ENCODE measurements around the gene HABP4. TPM values are rescaled to one million over a fixed set of nuclear protein-coding genes. Genes with fewer than 3 reads are reported as not detected.

The HABP4 gene
- total and polyA plus RNA-seq, 4 donors = 1.1 to 4.0 (median 2.9) TPM

DNA sequence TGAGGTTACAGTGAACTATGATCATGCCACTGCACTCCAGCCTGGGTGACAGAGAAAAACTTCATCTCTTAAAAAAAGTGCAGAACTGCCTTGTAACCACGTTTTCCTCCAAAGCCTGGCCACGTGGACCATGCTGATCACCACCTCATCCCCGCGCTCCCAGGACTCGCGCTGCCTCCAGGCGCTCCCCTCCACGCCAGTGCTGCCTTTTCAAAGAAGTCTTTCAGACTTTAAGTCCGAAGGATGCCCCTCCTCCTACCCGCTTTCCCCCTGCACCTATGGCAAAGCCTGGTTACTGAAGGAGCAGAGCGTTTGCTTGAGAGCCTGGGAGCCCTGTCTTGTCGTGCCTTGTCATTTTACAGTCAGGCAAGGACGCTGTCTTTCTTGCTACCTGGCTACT is 43.8 kb downstream of the HABP4 start:
- DNase-seq (ENCODE audit: low spot score) = no peak
- no peaks in the 10 kb centered on the region for H3K9me3 ChIP-seq (ENCODE audit: control insufficient read depth in 4 of 4, low read length in 3 of 4)
- WGBS = 89% methylated on average over 13 of the region's 13 CpGs
- no peak overlapping the region for H3K27ac ChIP-seq (ENCODE audit: low read depth in 1 of 2, low read length in 2 of 2)
- H3K4me1 ChIP-seq (ENCODE audit: control insufficient read depth in 4 of 4, insufficient read depth in 4 of 4, low read length in 3 of 4) = peaks cover 2 to 30% (median 17%) of the 10 kb centered on the region in 4 donors
- H3K4me3 ChIP-seq (ENCODE audit: low read depth in 1 of 3, low read length in 3 of 3) = no peak overlapping the region
- no peak overlapping the region for H3K9ac ChIP-seq (ENCODE audit: low read depth in 1 of 2, low read length in 2 of 2)
- no peaks in the 10 kb centered on the region for H3K27me3 ChIP-seq (ENCODE audit: control insufficient read depth in 4 of 4, insufficient read depth in 4 of 4, low read length in 3 of 4)
- TF ChIP-seq RAD21 (IDR thresholded peaks at IDR 0.05) = no peak
- no peak for TF ChIP-seq RXRA (IDR thresholded peaks at IDR 0.05)
- TF ChIP-seq, protein P1, sequence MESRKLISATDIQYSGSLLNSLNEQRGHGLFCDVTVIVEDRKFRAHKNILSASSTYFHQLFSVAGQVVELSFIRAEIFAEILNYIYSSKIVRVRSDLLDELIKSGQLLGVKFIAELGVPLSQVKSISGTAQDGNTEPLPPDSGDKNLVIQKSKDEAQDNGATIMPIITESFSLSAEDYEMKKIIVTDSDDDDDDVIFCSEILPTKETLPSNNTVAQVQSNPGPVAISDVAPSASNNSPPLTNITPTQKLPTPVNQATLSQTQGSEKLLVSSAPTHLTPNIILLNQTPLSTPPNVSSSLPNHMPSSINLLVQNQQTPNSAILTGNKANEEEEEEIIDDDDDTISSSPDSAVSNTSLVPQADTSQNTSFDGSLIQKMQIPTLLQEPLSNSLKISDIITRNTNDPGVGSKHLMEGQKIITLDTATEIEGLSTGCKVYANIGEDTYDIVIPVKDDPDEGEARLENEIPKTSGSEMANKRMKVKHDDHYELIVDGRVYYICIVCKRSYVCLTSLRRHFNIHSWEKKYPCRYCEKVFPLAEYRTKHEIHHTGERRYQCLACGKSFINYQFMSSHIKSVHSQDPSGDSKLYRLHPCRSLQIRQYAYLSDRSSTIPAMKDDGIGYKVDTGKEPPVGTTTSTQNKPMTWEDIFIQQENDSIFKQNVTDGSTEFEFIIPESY (IDR thresholded peaks at IDR 0.05) = no peak
- TF ChIP-seq, protein P2, sequence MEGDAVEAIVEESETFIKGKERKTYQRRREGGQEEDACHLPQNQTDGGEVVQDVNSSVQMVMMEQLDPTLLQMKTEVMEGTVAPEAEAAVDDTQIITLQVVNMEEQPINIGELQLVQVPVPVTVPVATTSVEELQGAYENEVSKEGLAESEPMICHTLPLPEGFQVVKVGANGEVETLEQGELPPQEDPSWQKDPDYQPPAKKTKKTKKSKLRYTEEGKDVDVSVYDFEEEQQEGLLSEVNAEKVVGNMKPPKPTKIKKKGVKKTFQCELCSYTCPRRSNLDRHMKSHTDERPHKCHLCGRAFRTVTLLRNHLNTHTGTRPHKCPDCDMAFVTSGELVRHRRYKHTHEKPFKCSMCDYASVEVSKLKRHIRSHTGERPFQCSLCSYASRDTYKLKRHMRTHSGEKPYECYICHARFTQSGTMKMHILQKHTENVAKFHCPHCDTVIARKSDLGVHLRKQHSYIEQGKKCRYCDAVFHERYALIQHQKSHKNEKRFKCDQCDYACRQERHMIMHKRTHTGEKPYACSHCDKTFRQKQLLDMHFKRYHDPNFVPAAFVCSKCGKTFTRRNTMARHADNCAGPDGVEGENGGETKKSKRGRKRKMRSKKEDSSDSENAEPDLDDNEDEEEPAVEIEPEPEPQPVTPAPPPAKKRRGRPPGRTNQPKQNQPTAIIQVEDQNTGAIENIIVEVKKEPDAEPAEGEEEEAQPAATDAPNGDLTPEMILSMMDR (IDR thresholded peaks at IDR 0.05; ENCODE audit: low read depth, low read length, missing input control) = no peak
- H3K36me3 ChIP-seq (ENCODE audit: control insufficient read depth in 4 of 4, insufficient read depth in 3 of 4, low read depth in 1 of 4, low read length in 3 of 4) = peaks cover 0 to 4% (median 0%) of the 10 kb centered on the region in 4 donors

DNA sequence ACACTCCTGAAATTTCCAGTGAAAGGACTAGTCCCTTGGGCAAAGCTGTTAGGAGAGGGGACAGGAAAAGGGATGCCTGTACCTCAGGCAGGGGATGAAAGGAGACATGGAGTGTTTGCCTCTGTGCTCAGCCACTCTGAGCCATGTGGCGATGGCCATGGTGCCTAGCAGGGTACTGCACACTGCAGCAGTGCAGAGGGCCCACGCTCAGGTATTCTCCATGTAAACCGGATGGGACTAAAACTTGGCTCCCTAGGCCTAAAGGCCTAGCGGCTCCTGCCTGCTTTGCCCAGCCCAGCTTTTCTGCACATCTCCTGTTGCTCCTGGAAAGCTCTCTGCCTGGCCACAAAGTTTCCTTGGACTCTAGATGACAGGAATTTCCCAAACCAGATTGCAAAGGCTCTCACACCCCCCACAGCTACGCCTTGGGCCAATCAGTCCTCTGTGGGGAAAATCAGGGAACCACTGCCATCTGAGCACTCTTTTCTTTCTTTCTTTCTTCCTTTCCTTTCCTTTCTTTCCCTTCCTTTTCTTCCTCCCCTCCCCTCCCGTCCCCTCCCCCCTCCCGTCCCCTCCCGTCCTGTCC is 44.3 kb downstream of the HABP4 start:
- WGBS = 92% methylated on average over 8 of the region's 8 CpGs
- H3K27me3 ChIP-seq (ENCODE audit: control insufficient read depth in 4 of 4, insufficient read depth in 4 of 4, low read length in 3 of 4) = no peaks in the 10 kb centered on the region
- no peak overlapping the region for H3K4me3 ChIP-seq (ENCODE audit: low read depth in 1 of 3, low read length in 3 of 3)
- no peak for TF ChIP-seq GABPA (IDR thresholded peaks at IDR 0.05 in 1 of 2, conservative IDR thresholded peaks at IDR 0.05 in 1 of 2)
- TF ChIP-seq FOXA2 (IDR thresholded peaks at IDR 0.05) = no peak
- TF ChIP-seq, protein P2 (IDR thresholded peaks at IDR 0.05; ENCODE audit: low read depth, low read length, missing input control) = no peak
- TF ChIP-seq, protein P3, sequence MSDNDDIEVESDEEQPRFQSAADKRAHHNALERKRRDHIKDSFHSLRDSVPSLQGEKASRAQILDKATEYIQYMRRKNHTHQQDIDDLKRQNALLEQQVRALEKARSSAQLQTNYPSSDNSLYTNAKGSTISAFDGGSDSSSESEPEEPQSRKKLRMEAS (IDR thresholded peaks at IDR 0.05) = no peak
- TF ChIP-seq FOXA1 (IDR thresholded peaks at IDR 0.05) = no peak
- no peak for TF ChIP-seq SP1 (IDR thresholded peaks at IDR 0.05)
- no peak for TF ChIP-seq TAF1 (conservative IDR thresholded peaks at IDR 0.05)
- TF ChIP-seq EGR1 (IDR thresholded peaks at IDR 0.05; ENCODE audit: low read depth in 2 of 2) = no peak
- no peak for TF ChIP-seq YY1 (IDR thresholded peaks at IDR 0.05)
- TF ChIP-seq, protein P4, sequence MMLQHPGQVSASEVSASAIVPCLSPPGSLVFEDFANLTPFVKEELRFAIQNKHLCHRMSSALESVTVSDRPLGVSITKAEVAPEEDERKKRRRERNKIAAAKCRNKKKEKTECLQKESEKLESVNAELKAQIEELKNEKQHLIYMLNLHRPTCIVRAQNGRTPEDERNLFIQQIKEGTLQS (IDR thresholded peaks at IDR 0.05) = no peak
- TF ChIP-seq RAD21 (IDR thresholded peaks at IDR 0.05) = no peak
- no peak for TF ChIP-seq HNF4A (conservative IDR thresholded peaks at IDR 0.05)
- TF ChIP-seq RXRA (IDR thresholded peaks at IDR 0.05) = no peak
- no peak for TF ChIP-seq JUND (IDR thresholded peaks at IDR 0.05)
- no peak for TF ChIP-seq NR2F2 (IDR thresholded peaks at IDR 0.05)
- TF ChIP-seq HNF4G (IDR thresholded peaks at IDR 0.05) = no peak
- no peaks in the 10 kb centered on the region for H3K9me3 ChIP-seq (ENCODE audit: control insufficient read depth in 4 of 4, low read length in 3 of 4)
- no peak overlapping the region for H3K9ac ChIP-seq (ENCODE audit: low read depth in 1 of 2, low read length in 2 of 2)
- DNase-seq (ENCODE audit: low spot score) = no peak
- peaks cover 2 to 29% (median 17%) of the 10 kb centered on the region in 4 donors for H3K4me1 ChIP-seq (ENCODE audit: control insufficient read depth in 4 of 4, insufficient read depth in 4 of 4, low read length in 3 of 4)
- H3K27ac ChIP-seq (ENCODE audit: low read depth in 1 of 2, low read length in 2 of 2) = no peak overlapping the region
- H3K36me3 ChIP-seq (ENCODE audit: control insufficient read depth in 4 of 4, insufficient read depth in 3 of 4, low read depth in 1 of 4, low read length in 3 of 4) = peaks cover 0 to 4% (median 0%) of the 10 kb centered on the region in 4 donors

Measured in liver (tissue), 9 donors.